Measurements from ENCODE around the gene SREK1IP1. TPM values are rescaled to one million over a fixed set of nuclear protein-coding genes. Genes with fewer than 3 reads are reported as not detected.
A peak's percentile ranks its signal among the peaks of the same experiment; 100 is the strongest.

Gene SREK1IP1
- total RNA-seq, 1 donor from 2014 or later = 25.8 TPM

DNA sequence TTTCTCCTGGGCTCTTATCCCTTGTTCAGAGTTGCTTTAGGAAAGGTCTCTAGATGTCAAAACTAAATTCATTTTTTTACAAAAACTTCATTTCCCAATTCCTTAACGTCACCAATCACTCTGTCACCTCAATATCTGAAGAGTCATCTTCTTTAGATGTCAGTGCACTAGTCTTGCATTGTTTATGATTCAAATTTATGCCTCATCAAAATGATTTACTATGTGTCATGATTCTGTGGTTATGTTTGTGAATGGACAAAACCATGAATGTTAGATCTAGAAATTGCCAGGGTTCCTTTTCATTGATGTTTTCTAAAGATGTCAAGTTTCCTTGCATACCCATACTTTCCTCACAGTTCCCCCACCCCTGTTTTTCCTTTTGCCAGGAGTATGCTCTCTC is 21.7 kb upstream of the SREK1IP1 start:
- DNase-seq (ENCODE audit: low spot score, unreplicated experiment) = no peak
- TF ChIP-seq, protein P1, sequence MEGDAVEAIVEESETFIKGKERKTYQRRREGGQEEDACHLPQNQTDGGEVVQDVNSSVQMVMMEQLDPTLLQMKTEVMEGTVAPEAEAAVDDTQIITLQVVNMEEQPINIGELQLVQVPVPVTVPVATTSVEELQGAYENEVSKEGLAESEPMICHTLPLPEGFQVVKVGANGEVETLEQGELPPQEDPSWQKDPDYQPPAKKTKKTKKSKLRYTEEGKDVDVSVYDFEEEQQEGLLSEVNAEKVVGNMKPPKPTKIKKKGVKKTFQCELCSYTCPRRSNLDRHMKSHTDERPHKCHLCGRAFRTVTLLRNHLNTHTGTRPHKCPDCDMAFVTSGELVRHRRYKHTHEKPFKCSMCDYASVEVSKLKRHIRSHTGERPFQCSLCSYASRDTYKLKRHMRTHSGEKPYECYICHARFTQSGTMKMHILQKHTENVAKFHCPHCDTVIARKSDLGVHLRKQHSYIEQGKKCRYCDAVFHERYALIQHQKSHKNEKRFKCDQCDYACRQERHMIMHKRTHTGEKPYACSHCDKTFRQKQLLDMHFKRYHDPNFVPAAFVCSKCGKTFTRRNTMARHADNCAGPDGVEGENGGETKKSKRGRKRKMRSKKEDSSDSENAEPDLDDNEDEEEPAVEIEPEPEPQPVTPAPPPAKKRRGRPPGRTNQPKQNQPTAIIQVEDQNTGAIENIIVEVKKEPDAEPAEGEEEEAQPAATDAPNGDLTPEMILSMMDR (IDR thresholded peaks at IDR 0.05; ENCODE audit: unreplicated experiment) = no peak
- peaks cover 5% of the 10 kb centered on the region for H3K4me1 Mint-ChIP-seq (ENCODE audit: low read depth)
- no peaks in the 10 kb centered on the region for H3K9me3 Mint-ChIP-seq (ENCODE audit: low read depth)
- H3K27me3 Mint-ChIP-seq = no peaks in the 10 kb centered on the region
- peaks cover 3% of the 10 kb centered on the region for H3K36me3 Mint-ChIP-seq (ENCODE audit: insufficient read depth)
- H3K27ac Mint-ChIP-seq = no peak overlapping the region
- no peak overlapping the region for H3K4me3 Mint-ChIP-seq (ENCODE audit: low read depth)

DNA sequence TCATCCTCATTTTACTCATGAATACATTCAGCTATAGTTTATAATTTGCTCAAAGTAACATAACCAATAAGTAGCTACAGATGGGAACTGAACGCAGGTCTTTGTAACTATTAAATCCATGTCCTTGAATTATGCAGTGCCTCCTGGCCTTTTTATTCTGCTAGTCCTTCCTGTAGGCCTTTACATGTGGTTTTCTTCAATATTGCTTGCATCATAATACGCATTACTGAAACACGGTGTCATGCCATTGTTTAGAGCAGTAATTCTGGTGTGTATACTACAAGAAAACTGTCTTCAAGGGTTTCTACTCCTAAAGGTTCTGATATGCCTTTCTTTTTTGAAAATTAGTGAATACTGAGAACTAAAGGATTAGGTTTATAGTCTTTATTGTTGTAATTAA is 21.0 kb upstream of the SREK1IP1 start:
- Mint-ChIP-seq H3K27me3 (no peaks in the 10 kb centered on the region), H3K4me3 (ENCODE audit: low read depth) (no peak overlapping the region), H3K4me1 (ENCODE audit: low read depth) (peaks cover 5% of the 10 kb centered on the region), H3K9me3 (ENCODE audit: low read depth) (no peaks in the 10 kb centered on the region), H3K36me3 (ENCODE audit: insufficient read depth) (peaks cover 3% of the 10 kb centered on the region), H3K27ac (no peak overlapping the region)
- DNase-seq (ENCODE audit: low spot score, unreplicated experiment) = no peak
- TF ChIP-seq, protein P1 (IDR thresholded peaks at IDR 0.05; ENCODE audit: unreplicated experiment) = no peak

DNA sequence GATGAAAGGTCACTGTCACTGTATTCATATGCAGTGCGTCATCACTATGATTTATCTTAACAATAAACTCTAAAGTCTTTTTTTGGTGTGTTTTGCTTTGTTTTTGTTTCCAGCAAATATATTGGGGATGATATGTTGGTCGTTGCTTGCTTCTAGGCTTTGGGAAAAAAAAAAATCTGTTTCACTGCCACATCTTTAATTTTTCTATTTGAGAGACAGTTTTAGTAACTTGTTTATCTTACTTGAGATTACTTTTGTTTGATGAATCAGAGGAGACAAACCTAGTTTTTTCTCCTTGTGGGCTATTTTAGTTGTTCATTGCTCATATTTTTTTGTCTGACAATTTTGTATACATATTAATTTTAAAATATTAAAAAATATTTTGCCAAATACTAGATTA is 19.7 kb upstream of the SREK1IP1 start:
- no peaks in the 10 kb centered on the region for H3K9me3 Mint-ChIP-seq (ENCODE audit: low read depth)
- no peak for DNase-seq (ENCODE audit: low spot score, unreplicated experiment)
- no peak overlapping the region for H3K4me3 Mint-ChIP-seq (ENCODE audit: low read depth)
- no peak overlapping the region for H3K27ac Mint-ChIP-seq
- peaks cover 3% of the 10 kb centered on the region for H3K36me3 Mint-ChIP-seq (ENCODE audit: insufficient read depth)
- TF ChIP-seq, protein P1 (IDR thresholded peaks at IDR 0.05; ENCODE audit: unreplicated experiment) = no peak
- H3K4me1 Mint-ChIP-seq (ENCODE audit: low read depth) = no peaks in the 10 kb centered on the region
- no peaks in the 10 kb centered on the region for H3K27me3 Mint-ChIP-seq

DNA sequence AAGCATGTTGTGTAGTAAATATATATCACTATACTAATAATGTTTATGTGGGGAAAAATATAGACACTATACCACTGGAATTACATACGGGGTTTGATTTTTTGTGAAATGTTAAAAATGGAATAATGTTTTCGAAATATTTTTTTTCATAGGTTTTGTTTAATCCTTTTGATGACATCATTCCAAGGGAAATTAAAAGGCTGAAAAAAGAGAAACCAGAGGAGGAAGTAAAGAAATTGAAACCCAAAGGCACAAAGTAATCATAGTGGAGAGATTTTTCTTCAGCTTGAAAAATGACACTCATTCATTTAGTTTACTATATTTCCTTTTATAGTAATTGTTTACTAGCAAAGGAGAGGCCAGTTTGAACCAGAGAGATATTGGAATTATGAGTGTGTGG is 17.9 kb upstream of the SREK1IP1 start:
- H3K4me1 Mint-ChIP-seq (ENCODE audit: low read depth) = no peaks in the 10 kb centered on the region
- H3K9me3 Mint-ChIP-seq (ENCODE audit: low read depth) = no peaks in the 10 kb centered on the region
- no peaks in the 10 kb centered on the region for H3K27me3 Mint-ChIP-seq
- H3K36me3 Mint-ChIP-seq (ENCODE audit: insufficient read depth) = peaks cover 3% of the 10 kb centered on the region
- H3K27ac Mint-ChIP-seq = no peak overlapping the region
- no peak overlapping the region for H3K4me3 Mint-ChIP-seq (ENCODE audit: low read depth)
- no peak for DNase-seq (ENCODE audit: low spot score, unreplicated experiment)
- TF ChIP-seq, protein P1 (IDR thresholded peaks at IDR 0.05; ENCODE audit: unreplicated experiment) = no peak

DNA sequence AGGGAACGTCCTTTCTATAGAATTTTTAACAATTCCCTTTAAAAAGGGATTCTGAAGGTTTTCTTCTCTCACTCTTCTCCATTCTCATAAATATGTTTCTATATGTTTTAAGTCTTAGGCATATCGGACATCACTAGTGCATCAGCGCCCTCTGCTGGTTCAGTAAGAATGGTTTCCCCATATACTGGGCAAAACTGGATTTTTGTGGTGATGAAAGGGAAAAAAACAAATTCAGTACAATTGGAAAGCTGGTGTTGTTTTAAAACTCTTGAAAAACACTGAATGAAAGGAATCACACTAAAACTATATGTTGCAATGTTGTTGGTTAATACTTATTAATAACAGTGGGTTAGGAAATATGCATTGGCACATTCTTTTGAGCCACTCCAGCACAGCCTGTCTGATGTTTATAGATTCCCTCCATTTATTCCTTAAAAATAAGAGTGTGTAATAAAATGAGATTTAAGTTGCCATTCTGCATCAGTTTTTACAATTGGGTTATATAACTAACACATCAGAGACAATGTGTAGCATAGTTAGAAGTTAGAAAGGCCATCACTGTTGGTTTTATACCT is 16.0 kb upstream of the SREK1IP1 start:
- TF ChIP-seq, protein P1 (IDR thresholded peaks at IDR 0.05; ENCODE audit: unreplicated experiment) = peak; percentile 97
- H3K36me3 Mint-ChIP-seq (ENCODE audit: insufficient read depth) = peaks cover 4% of the 10 kb centered on the region
- H3K4me1 Mint-ChIP-seq (ENCODE audit: low read depth) = no peaks in the 10 kb centered on the region
- no peak overlapping the region for H3K4me3 Mint-ChIP-seq (ENCODE audit: low read depth)
- H3K27ac Mint-ChIP-seq = no peak overlapping the region
- DNase-seq (ENCODE audit: low spot score, unreplicated experiment) = peak; percentile 50
- H3K9me3 Mint-ChIP-seq (ENCODE audit: low read depth) = no peaks in the 10 kb centered on the region
- H3K27me3 Mint-ChIP-seq = no peaks in the 10 kb centered on the region

Data from progenitor cell of endocrine pancreas (in vitro differentiated cells).